Neutrophil (primary cell): ENCODE data around the gene HOXC9.

Source experiments
- H3K27ac ChIP-seq: fragments of 200-600 bp; sonication (generic); 2 replicates; pipeline ENCODE4 v1.5.1; 2016; ENCODE audit warnings: mild to moderate bottlenecking, moderate library complexity
- H3K27me3 ChIP-seq: fragments of 200-600 bp; sonication (generic); 2 replicates; pipeline ENCODE4 v1.6.0; 2016; ENCODE audit warnings: mild to moderate bottlenecking
- H3K36me3 ChIP-seq: fragments of 200-600 bp; sonication (generic); 2 replicates; pipeline ENCODE4 v1.5.1; 2017
- H3K4me1 ChIP-seq, 2 experiments: fragments of 200-600 bp in 1 of 2; sonication (generic) in 1 of 2; 1 replicate in 1 of 2; 2 replicates in 1 of 2; pipeline versions ENCODE4 v1.5.1 to v1.6.1; 2013 to 2016; ENCODE audit warnings: low read depth in 1 of 2, low read length in 1 of 2, mild to moderate bottlenecking in 1 of 2, moderate library complexity in 1 of 2; ENCODE audit not compliant: control insufficient read depth in 1 of 2, insufficient read depth in 1 of 2
- H3K4me3 ChIP-seq, 2 experiments: fragments of 200-600 bp in 1 of 2; sonication (generic) in 1 of 2; 1 replicate in 1 of 2; 2 replicates in 1 of 2; pipeline ENCODE4 v1.5.1; 2013 to 2016; ENCODE audit warnings: low read depth in 1 of 2, low read length in 1 of 2, mild to moderate bottlenecking in 1 of 2, moderate library complexity in 1 of 2
- H3K9me3 ChIP-seq: fragments of 200-600 bp; sonication (generic); 2 replicates; pipeline ENCODE4 v1.5.1; 2016
- CTCF ChIP-seq: fragments of 200-600 bp; sonication (generic); IDR thresholded peaks from 2 replicates; pipeline ENCODE4 v1.5.1; 2016; ENCODE audit warnings: antibody characterized with exemption

Gene HOXC9

GRCh38 chr12:54000116-54001114 is at the start of gene HOXC9:
Gene HOXC9, plus strand, starts transcription at chr12:54000161. Its CDS starts 28 bp downstream, at chr12:54000189.
- no peak within 1 kb of the TSS for H3K4me3 ChIP-seq
- H3K4me1 ChIP-seq: peaks cover 10 to 20% of the 10 kb centered on the region in 2 experiments
- H3K9me3 ChIP-seq: no peaks in the 10 kb centered on the region
- H3K36me3 ChIP-seq: no peaks in the 10 kb centered on the region
- peaks cover 100% of the 10 kb centered on the region for H3K27me3 ChIP-seq
- H3K27ac ChIP-seq: no peak within 1 kb of the TSS
- TF ChIP-seq CTCF: no peak

- Histone ChIP-seq H3K9me3 (no peaks in the 10 kb centered on the region), H3K27ac (no peak overlapping the region), H3K36me3 (no peaks in the 10 kb centered on the region), H3K4me1 (no peaks in the 10 kb centered on the region), H3K4me3 (no peak overlapping the region), H3K27me3 (peaks cover 100% of the 10 kb centered on the region)
- TF ChIP-seq CTCF: no peak
Observed at GRCh38 chr12:53950437-53950773, 49.6 kb upstream of the HOXC9 start.

- Histone ChIP-seq H3K4me3 (no peak overlapping the region), H3K27me3 (peaks cover 100% of the 10 kb centered on the region), H3K4me1 (no peaks in the 10 kb centered on the region), H3K36me3 (no peaks in the 10 kb centered on the region), H3K27ac (no peak overlapping the region), H3K9me3 (no peaks in the 10 kb centered on the region)
- TF ChIP-seq CTCF: no peak
Observed at GRCh38 chr12:53950789-53951576, 49.0 kb upstream of the HOXC9 start.

- Histone ChIP-seq H3K9me3 (no peaks in the 10 kb centered on the region), H3K27me3 (peaks cover 100% of the 10 kb centered on the region), H3K4me3 (no peak overlapping the region), H3K4me1 (no peaks in the 10 kb centered on the region), H3K27ac (no peak overlapping the region), H3K36me3 (no peaks in the 10 kb centered on the region)
- no peak for TF ChIP-seq CTCF
Observed at GRCh38 chr12:53951577-53952334, 48.2 kb upstream of the HOXC9 start.

- Histone ChIP-seq H3K27ac (no peak overlapping the region), H3K36me3 (no peaks in the 10 kb centered on the region), H3K4me3 (no peak overlapping the region), H3K27me3 (peaks cover 100% of the 10 kb centered on the region), H3K9me3 (no peaks in the 10 kb centered on the region), H3K4me1 (no peaks in the 10 kb centered on the region)
- no peak for TF ChIP-seq CTCF
Observed at GRCh38 chr12:53952335-53952694, 47.6 kb upstream of the HOXC9 start.
